Vagina (tissue), 2 donors: Measurements from ENCODE around the gene SLAMF6.

Experiments
- POLR2A ChIP-seq, 2 donors: fragments of 450-650 bp; IDR thresholded peaks; one replicate each; pipeline ENCODE4 v1.6.1; 2017; ENCODE audit warnings: antibody characterized with exemption in 2 of 2, mild to moderate bottlenecking in 2 of 2, moderate library complexity in 2 of 2
- POLR2AphosphoS5 ChIP-seq, 2 donors: sonication (generic); formaldehyde crosslinking; IDR thresholded peaks; one replicate each; pipeline ENCODE4 v1.9.0; 2017; ENCODE audit warnings: antibody characterized with exemption in 2 of 2, mild to moderate bottlenecking in 2 of 2, low read depth in 1 of 2; ENCODE audit not compliant: insufficient read depth in 1 of 2
- TF ChIP-seq, protein P1 (sequence below), 3 experiments: fragments of 450-650 bp in 2 of 3; fragments of 200-600 bp in 1 of 3; sonication (generic) in 1 of 3; IDR thresholded peaks; one replicate each; pipeline ENCODE4 v1.5.1; 2017 to 2019; ENCODE audit warnings: antibody characterized with exemption in 3 of 3, mild to moderate bottlenecking in 2 of 3, moderate library complexity in 2 of 3

DNA sequence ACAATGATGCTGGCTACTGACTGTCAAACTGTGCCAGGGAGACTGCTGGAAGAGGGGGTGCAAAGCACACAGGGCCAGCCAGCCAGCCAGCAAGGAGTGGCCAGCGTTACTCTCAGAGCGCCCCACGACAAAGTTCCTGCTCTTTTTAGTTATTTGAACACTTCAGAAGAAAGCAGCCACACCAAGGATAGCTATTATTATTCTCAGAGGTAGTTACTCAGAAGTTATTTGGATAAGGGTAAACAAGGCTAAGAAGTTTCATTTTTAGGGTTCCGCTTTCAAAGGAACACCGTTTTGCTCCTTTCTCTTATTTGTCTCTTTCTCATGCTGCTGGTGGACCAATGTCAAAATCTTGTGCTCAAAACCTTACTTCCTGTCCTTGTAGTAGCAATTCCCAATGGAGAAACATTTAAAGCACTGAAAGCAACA lies 62.8 kb downstream of the SLAMF6 start:
- TF ChIP-seq, protein P1, sequence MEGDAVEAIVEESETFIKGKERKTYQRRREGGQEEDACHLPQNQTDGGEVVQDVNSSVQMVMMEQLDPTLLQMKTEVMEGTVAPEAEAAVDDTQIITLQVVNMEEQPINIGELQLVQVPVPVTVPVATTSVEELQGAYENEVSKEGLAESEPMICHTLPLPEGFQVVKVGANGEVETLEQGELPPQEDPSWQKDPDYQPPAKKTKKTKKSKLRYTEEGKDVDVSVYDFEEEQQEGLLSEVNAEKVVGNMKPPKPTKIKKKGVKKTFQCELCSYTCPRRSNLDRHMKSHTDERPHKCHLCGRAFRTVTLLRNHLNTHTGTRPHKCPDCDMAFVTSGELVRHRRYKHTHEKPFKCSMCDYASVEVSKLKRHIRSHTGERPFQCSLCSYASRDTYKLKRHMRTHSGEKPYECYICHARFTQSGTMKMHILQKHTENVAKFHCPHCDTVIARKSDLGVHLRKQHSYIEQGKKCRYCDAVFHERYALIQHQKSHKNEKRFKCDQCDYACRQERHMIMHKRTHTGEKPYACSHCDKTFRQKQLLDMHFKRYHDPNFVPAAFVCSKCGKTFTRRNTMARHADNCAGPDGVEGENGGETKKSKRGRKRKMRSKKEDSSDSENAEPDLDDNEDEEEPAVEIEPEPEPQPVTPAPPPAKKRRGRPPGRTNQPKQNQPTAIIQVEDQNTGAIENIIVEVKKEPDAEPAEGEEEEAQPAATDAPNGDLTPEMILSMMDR (IDR thresholded peaks at IDR 0.05), result no peak
- TF ChIP-seq POLR2A (IDR thresholded peaks at IDR 0.05), result no peak
- no peak for TF ChIP-seq POLR2AphosphoS5 (IDR thresholded peaks at IDR 0.05; ENCODE audit: insufficient read depth in 1 of 2, low read depth in 1 of 2)
